CD8-positive, alpha-beta memory T cell (primary cell): ENCODE measurements around the gene TSPAN1. TPM values are rescaled to one million over a fixed set of nuclear protein-coding genes. Genes with fewer than 3 reads are reported as not detected.
"Not testable (repeated sequence)": the region's sequence is repeated elsewhere in the genome, so short reads cannot be mapped to it uniquely, and the experiment has no call there.

Experiments used
- CTCF ChIA-PET: fragments of 350-600 bp; sonication (Branson Sonifier 250); formaldehyde crosslinking; loops from one replicate; lab custom pipeline; 2021; ENCODE audit warnings: antibody characterized with exemption; lab: Charles Lee
- POLR2A ChIA-PET: fragments of 350-600 bp; sonication (Branson Sonifier 250); formaldehyde crosslinking; loops from one replicate; lab custom pipeline; 2021; ENCODE audit warnings: antibody characterized with exemption; lab: Charles Lee
- DNase-seq, 5 donors: peaks; one replicate each; pipeline versions ENCODE4 v3.0.0 to v3.0.0-alpha.2; 2020 to 2022; ENCODE audit warnings: mixed read lengths in 1 of 5
- H3K27ac ChIP-seq: one replicate; pipeline ENCODE4 v1.7.0; 2013; ENCODE audit warnings: low read depth, mild to moderate bottlenecking, low read length, moderate library complexity
- H3K27me3 ChIP-seq: 2 replicates; pipeline ENCODE4 v1.7.0; 2013; ENCODE audit warnings: low read length, mild to moderate bottlenecking; ENCODE audit not compliant: insufficient read depth, poor library complexity, severe bottlenecking
- H3K36me3 ChIP-seq: 2 replicates; pipeline ENCODE4 v1.7.0; 2013; ENCODE audit warnings: mild to moderate bottlenecking, low read length, moderate library complexity; ENCODE audit not compliant: insufficient read depth
- H3K4me1 ChIP-seq: 2 replicates; pipeline ENCODE4 v1.7.0; 2013; ENCODE audit warnings: mild to moderate bottlenecking, low read length, moderate library complexity; ENCODE audit not compliant: insufficient read depth
- H3K4me3 ChIP-seq: 2 replicates; pipeline ENCODE4 v1.7.0; 2013; ENCODE audit warnings: mild to moderate bottlenecking, low read length
- H3K9me3 ChIP-seq: 2 replicates; pipeline ENCODE4 v1.7.0; 2013; ENCODE audit warnings: mild to moderate bottlenecking, low read length
- H3K27ac Mint-ChIP-seq, 8 donors: one replicate each; pipeline ENCODE4 v1.8.0; 2020 to 2021; ENCODE audit warnings: mixed read lengths in 8 of 8, mild to moderate bottlenecking in 6 of 8, inconsistent platforms in 3 of 8, moderate library complexity in 3 of 8
- H3K27me3 Mint-ChIP-seq, 2 donors: one replicate each; pipeline ENCODE4 v1.8.0; 2020 to 2021; ENCODE audit warnings: mixed read lengths in 2 of 2, mild to moderate bottlenecking in 1 of 2, moderate library complexity in 1 of 2
- H3K36me3 Mint-ChIP-seq, 3 donors: one replicate each; pipeline ENCODE4 v1.8.0; 2020 to 2021; ENCODE audit warnings: mixed read lengths in 3 of 3, inconsistent platforms in 1 of 3, mild to moderate bottlenecking in 1 of 3
- H3K4me1 Mint-ChIP-seq, 3 donors: one replicate each; pipeline ENCODE4 v1.8.0; 2020 to 2021; ENCODE audit warnings: mixed read lengths in 3 of 3, inconsistent platforms in 1 of 3, mild to moderate bottlenecking in 1 of 3
- H3K4me3 Mint-ChIP-seq, 7 donors: one replicate each; pipeline ENCODE4 v1.8.0; 2020 to 2021; ENCODE audit warnings: mixed read lengths in 7 of 7, mild to moderate bottlenecking in 6 of 7, moderate library complexity in 4 of 7, inconsistent platforms in 2 of 7
- H3K9me3 Mint-ChIP-seq, 5 donors: one replicate each; pipeline ENCODE4 v1.8.0; 2020 to 2022; ENCODE audit warnings: mixed read lengths in 5 of 5, mild to moderate bottlenecking in 3 of 5, moderate library complexity in 2 of 5, inconsistent platforms in 1 of 5
- polyA plus RNA-seq: library from polyadenylated mRNA; unstranded; fragments of 300-500 nt; fragmentation: Illumina TruSeq; gene quantifications from one replicate; pipeline ENCODE4 v1.2.3, GENCODE V29; 2021
- total RNA-seq, 2 experiments: library from RNA; stranded (reverse); gene quantifications; one replicate each; pipeline ENCODE4 v1.2.3, GENCODE V29; 2021

Gene TSPAN1
- total and polyA plus RNA-seq, 3 experiments from 2014 or later = not detected

- Mint-ChIP-seq H3K4me1 (no peaks in the 10 kb centered on the region), H3K4me3 (no peak overlapping the region), H3K27ac (no peak overlapping the region), H3K9me3 (no peaks in the 10 kb centered on the region), H3K27me3 (peaks cover 0 to 7% of the 10 kb centered on the region in 2 donors), H3K36me3 (no peaks in the 10 kb centered on the region)
- no peaks in the 10 kb centered on the region for H3K9me3 ChIP-seq
- no peak overlapping the region for H3K27ac ChIP-seq
- no peaks in the 10 kb centered on the region for H3K27me3 ChIP-seq
- CTCF ChIA-PET = interaction anchor here (1.4 kb wide), 1 partner anchor 8 kb away, joined by 7 read pairs; no protein-coding TSS in a partner anchor
- POLR2A ChIA-PET = no interaction called here
- DNase-seq = no peak
- no peaks in the 10 kb centered on the region for H3K36me3 ChIP-seq
- no peak overlapping the region for H3K4me3 ChIP-seq
- H3K4me1 ChIP-seq = no peaks in the 10 kb centered on the region
These were observed 40.6 kb downstream of the TSPAN1 start for GRCh38 chr1:46215504-46215903.

GRCh38 chr1:46218443-46218842, 43.6 kb downstream of the TSPAN1 start:
- Histone ChIP-seq H3K27ac (no peak overlapping the region), H3K4me1 (peaks cover under 1% of the 10 kb centered on the region), H3K4me3 (no peak overlapping the region), H3K9me3 (no peaks in the 10 kb centered on the region), H3K27me3 (no peaks in the 10 kb centered on the region), H3K36me3 (no peaks in the 10 kb centered on the region)
- Mint-ChIP-seq H3K36me3 (no peaks in the 10 kb centered on the region), H3K4me3 (no peak overlapping the region), H3K4me1 (peaks cover under 1 to 1% (median 1%) of the 10 kb centered on the region in 3 donors), H3K9me3 (no peaks in the 10 kb centered on the region), H3K27me3 (peaks cover 0 to 7% of the 10 kb centered on the region in 2 donors), H3K27ac (no peak overlapping the region)
- CTCF ChIA-PET = no interaction called here
- DNase-seq = no peak
- POLR2A ChIA-PET = no interaction called here

GRCh38 chr1:46219551-46220520, 44.9 kb downstream of the TSPAN1 start:
- Histone ChIP-seq H3K27me3 (no peaks in the 10 kb centered on the region), H3K27ac (no peak overlapping the region), H3K9me3 (no peaks in the 10 kb centered on the region), H3K36me3 (no peaks in the 10 kb centered on the region), H3K4me1 (peaks cover 3% of the 10 kb centered on the region), H3K4me3 (no peak overlapping the region)
- Mint-ChIP-seq H3K9me3 (no peaks in the 10 kb centered on the region), H3K27me3 (peaks cover 2 to 7% of the 10 kb centered on the region in 2 donors), H3K4me3 (no peak overlapping the region), H3K4me1 (peaks cover 3 to 4% (median 4%) of the 10 kb centered on the region in 3 donors), H3K27ac (no peak overlapping the region), H3K36me3 (no peaks in the 10 kb centered on the region)
- ChIA-PET POLR2A (no interaction called here), CTCF (interaction anchor here (1.4 kb wide), 1 partner anchor 224 kb away, joined by 3 read pairs; no protein-coding TSS in a partner anchor)
- no peak for DNase-seq

- POLR2A ChIA-PET = no interaction called here
These were observed 45.9 kb downstream of the TSPAN1 start for GRCh38 chr1:46220808-46221207.

GRCh38 chr1:46221749-46222148, 46.9 kb downstream of the TSPAN1 start:
- ChIA-PET CTCF (interaction anchor here (1.2 kb wide), 1 partner anchor 10 kb away, joined by 3 read pairs; no protein-coding TSS in a partner anchor), POLR2A (no interaction called here)
- Histone ChIP-seq H3K36me3 (no peaks in the 10 kb centered on the region), H3K4me3 (no peak overlapping the region), H3K27me3 (no peaks in the 10 kb centered on the region), H3K9me3 (no peaks in the 10 kb centered on the region), H3K4me1 (peaks cover 3% of the 10 kb centered on the region), H3K27ac (no peak overlapping the region)
- H3K4me1 Mint-ChIP-seq = peaks cover 3 to 4% (median 4%) of the 10 kb centered on the region in 3 donors
- DNase-seq = no peak
- no peak overlapping the region for H3K4me3 Mint-ChIP-seq
- no peaks in the 10 kb centered on the region for H3K9me3 Mint-ChIP-seq
- peaks cover 2 to 4% of the 10 kb centered on the region in 2 donors for H3K27me3 Mint-ChIP-seq
- H3K36me3 Mint-ChIP-seq = no peaks in the 10 kb centered on the region
- H3K27ac Mint-ChIP-seq = no peak overlapping the region

More at GRCh38 chr1:46220808-46221207, 45.9 kb downstream of the TSPAN1 start:
- Mint-ChIP-seq H3K4me3 (no peak overlapping the region), H3K9me3 (no peaks in the 10 kb centered on the region), H3K27ac (no peak overlapping the region), H3K36me3 (no peaks in the 10 kb centered on the region), H3K27me3 (peaks cover 2 to 7% of the 10 kb centered on the region in 2 donors), H3K4me1 (peaks cover 3 to 4% (median 4%) of the 10 kb centered on the region in 3 donors)
- H3K27me3 ChIP-seq = no peaks in the 10 kb centered on the region
- peaks cover 3% of the 10 kb centered on the region for H3K4me1 ChIP-seq
- H3K9me3 ChIP-seq = no peaks in the 10 kb centered on the region
- no peak overlapping the region for H3K4me3 ChIP-seq
- no peak for DNase-seq
- no peak overlapping the region for H3K27ac ChIP-seq
- H3K36me3 ChIP-seq = no peaks in the 10 kb centered on the region
- CTCF ChIA-PET = interaction anchor here (1.1 to 1.4 kb wide), 2 partner anchors 23 to 225 kb away, joined by 3 read pairs; no protein-coding TSS in a partner anchor

GRCh38 chr1:46223055-46223454, 48.2 kb downstream of the TSPAN1 start:
- H3K9me3 ChIP-seq, H3K4me3 ChIP-seq, H3K4me1 ChIP-seq, H3K36me3 Mint-ChIP-seq, H3K27me3 ChIP-seq, H3K27me3 Mint-ChIP-seq, H3K4me1 Mint-ChIP-seq, DNase-seq, H3K9me3 Mint-ChIP-seq, H3K36me3 ChIP-seq, POLR2A ChIA-PET, H3K27ac ChIP-seq, H3K4me3 Mint-ChIP-seq, H3K27ac Mint-ChIP-seq: not testable (repeated sequence)
- CTCF ChIA-PET = interaction anchor here (0.8 to 1.8 kb wide), 19 partner anchors 8 to 191 kb away, joined by 3 to 16 read pairs (median 5); partner anchors contain the start of genes POMGNT1 and RAD54L

- peaks cover 3 to 6% (median 4%) of the 10 kb centered on the region in 3 donors for H3K4me1 Mint-ChIP-seq
- Histone ChIP-seq H3K9me3 (no peaks in the 10 kb centered on the region), H3K36me3 (no peaks in the 10 kb centered on the region), H3K27me3 (no peaks in the 10 kb centered on the region), H3K4me1 (peaks cover 3% of the 10 kb centered on the region), H3K4me3 (no peak overlapping the region), H3K27ac (no peak overlapping the region)
- H3K36me3 Mint-ChIP-seq = no peaks in the 10 kb centered on the region
- no peak overlapping the region for H3K4me3 Mint-ChIP-seq
- DNase-seq = peak; percentile 16 to 64 (median 24)
- ChIA-PET CTCF (interaction anchor here (0.7 to 1.8 kb wide), 24 partner anchors 8 to 192 kb away, joined by 3 to 16 read pairs (median 3); partner anchors contain the start of genes POMGNT1 and RAD54L), POLR2A (no interaction called here)
- peaks cover 0 to 2% of the 10 kb centered on the region in 2 donors for H3K27me3 Mint-ChIP-seq
- H3K9me3 Mint-ChIP-seq = no peaks in the 10 kb centered on the region
- H3K27ac Mint-ChIP-seq = no peak overlapping the region
These were observed 48.6 kb downstream of the TSPAN1 start for GRCh38 chr1:46223472-46223943.

GRCh38 chr1:46224966-46225365, 50.1 kb downstream of the TSPAN1 start:
- Histone ChIP-seq H3K9me3 (no peaks in the 10 kb centered on the region), H3K27me3 (no peaks in the 10 kb centered on the region), H3K4me1 (peaks cover 3% of the 10 kb centered on the region), H3K36me3 (no peaks in the 10 kb centered on the region), H3K27ac (no peak overlapping the region), H3K4me3 (no peak overlapping the region)
- POLR2A ChIA-PET = no interaction called here
- CTCF ChIA-PET = interaction anchor here (1.1 kb wide), 1 partner anchor 123 kb away, joined by 3 read pairs; no protein-coding TSS in a partner anchor
- Mint-ChIP-seq H3K9me3 (no peaks in the 10 kb centered on the region), H3K4me3 (no peak overlapping the region), H3K36me3 (no peaks in the 10 kb centered on the region), H3K27ac (no peak overlapping the region), H3K4me1 (peaks cover 3 to 8% (median 4%) of the 10 kb centered on the region in 3 donors), H3K27me3 (peaks cover 0 to 2% of the 10 kb centered on the region in 2 donors)
- DNase-seq = no peak
